ENCODE data around the gene KRTAP10-11. TPM values are rescaled to one million over a fixed set of nuclear protein-coding genes. Genes with fewer than 3 reads are reported as not detected.

The KRTAP10-11 gene, protein sequence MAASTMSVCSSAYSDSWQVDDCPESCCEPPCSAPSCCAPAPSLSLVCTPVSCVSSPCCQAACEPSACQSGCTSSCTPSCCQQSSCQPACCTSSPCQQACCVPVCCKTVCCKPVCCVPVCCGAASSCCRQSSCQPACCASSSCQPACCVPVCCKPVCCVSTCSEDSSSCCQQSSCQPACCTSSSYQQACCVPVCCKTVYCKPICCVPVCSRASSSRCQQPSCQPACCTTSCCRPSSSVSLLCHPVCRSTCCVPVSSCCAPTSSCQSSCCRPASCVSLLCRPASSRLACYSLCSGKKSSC
- not detected in 5 replicates for total RNA-seq (2022; extraction: Qiagen RNA extraction)

DNA sequence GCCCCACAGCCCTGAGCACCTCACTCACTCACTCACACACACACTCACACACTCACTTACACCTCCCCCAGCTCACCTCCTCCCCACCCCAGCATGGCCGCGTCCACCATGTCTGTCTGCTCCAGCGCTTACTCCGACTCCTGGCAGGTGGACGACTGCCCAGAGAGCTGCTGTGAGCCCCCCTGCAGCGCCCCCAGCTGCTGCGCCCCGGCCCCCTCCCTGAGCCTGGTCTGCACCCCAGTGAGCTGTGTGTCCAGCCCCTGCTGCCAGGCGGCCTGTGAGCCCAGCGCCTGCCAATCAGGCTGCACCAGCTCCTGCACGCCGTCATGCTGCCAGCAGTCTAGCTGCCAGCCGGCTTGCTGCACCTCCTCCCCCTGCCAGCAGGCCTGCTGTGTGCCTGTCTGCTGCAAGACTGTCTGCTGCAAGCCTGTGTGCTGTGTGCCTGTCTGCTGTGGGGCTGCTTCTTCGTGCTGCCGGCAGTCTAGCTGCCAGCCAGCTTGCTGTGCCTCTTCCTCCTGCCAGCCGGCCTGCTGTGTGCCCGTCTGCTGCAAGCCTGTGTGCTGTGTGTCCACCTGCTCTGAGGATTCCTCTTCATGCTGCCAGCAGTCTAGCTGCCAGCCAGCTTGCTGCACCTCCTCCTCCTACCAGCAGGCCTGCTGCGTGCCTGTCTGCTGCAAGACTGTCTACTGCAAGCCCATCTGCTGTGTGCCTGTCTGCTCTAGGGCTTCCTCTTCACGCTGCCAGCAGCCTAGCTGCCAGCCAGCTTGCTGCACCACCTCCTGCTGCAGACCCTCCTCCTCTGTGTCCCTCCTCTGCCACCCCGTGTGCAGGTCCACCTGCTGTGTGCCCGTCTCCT is at the start of gene KRTAP10-11:
TSS of gene KRTAP10-11 (plus strand) at position 49 of the 856 bp plus-strand sequence. CDS start at position 94, 45 bp downstream.

DNA sequence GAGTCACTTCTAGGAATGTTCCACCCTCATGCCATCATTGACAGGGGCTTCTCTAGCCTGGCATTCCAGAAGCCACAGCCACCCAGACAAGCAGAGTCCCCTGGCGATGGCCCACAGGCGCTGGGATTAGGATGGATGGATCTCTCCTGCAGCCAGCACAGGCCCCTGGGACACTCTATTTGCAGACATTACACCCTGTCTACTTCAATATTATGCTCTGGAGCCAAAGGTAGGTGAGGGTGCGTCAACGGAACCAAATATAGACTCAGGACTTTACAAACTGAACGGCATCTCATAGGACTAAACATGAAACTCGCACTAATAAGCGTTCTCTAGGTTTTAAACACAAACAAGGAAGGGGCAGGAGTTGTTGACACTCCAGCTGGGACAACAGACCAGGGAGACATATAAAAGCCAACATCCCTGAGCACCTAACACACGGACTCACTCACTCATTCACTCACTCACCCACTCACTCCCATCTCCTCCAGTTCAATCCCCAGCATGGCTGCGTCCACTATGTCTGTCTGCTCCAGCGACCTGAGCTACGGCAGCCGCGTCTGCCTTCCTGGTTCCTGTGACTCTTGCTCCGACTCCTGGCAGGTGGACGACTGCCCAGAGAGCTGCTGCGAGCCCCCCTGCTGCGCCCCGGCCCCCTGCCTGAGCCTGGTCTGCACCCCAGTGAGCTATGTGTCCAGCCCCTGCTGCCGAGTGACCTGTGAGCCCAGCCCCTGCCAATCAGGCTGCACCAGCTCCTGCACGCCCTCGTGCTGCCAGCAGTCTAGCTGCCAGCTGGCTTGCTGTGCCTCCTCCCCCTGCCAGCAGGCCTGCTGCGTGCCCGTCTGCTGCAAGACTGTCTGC is 45.9 kb upstream of the KRTAP10-11 start, which contains the start of gene KRTAP10-7:
TSS of gene KRTAP10-7 (plus strand) at position 480 of the 861 bp plus-strand sequence. CDS start at position 505, 25 bp downstream.

DNA sequence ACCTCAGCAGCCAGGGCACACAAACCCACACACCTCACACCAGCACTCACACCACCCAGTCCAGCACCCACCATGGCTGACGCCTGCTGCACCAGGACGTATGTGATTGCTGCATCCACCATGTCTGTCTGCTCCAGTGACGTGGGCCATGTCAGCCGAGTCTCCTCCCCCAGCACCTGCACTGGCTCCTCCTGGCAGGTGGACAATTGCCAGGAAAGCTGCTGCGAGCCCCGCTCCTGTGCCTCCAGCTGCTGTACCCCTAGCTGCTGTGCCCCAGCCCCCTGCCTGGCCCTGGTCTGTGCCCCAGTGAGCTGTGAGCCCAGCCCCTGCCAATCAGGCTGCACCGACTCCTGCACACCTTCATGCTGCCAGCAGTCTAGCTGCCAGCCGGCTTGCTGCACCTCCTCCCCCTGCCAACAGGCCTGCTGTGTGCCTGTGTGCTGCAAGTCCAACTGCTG is 34.2 kb upstream of the KRTAP10-11 start, which contains the start of gene KRTAP10-8:
TSS of gene KRTAP10-8 (plus strand) at position 51 of the 458 bp plus-strand sequence. CDS start at position 73, 22 bp downstream.

DNA sequence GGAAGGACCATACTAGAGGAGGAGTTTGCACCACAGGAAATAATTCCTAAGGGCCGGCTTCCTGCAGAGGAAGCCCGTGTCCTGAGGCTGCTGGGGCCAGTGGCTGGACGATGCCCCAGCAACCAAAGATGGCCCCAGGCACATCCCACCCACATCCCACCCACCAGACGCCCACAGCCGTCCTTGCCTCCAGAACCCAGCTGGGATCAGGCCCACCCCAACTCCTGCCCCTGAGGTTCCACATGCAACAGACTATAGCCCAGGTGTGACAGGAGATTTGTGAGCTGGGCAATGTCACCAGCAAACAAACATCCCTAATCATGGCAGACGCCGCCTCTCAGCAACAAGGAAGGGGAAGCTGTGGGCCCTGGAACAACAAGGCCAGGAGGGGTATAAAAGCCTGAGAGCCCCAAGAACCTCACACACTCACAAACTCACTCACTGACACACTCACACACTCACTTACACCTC is 19.5 kb upstream of the KRTAP10-11 start, which contains the start of gene KRTAP10-9:
TSS of gene KRTAP10-9 (plus strand) at position 421 of the 471 bp plus-strand sequence. CDS start 79 bp downstream, outside the sequence.

DNA sequence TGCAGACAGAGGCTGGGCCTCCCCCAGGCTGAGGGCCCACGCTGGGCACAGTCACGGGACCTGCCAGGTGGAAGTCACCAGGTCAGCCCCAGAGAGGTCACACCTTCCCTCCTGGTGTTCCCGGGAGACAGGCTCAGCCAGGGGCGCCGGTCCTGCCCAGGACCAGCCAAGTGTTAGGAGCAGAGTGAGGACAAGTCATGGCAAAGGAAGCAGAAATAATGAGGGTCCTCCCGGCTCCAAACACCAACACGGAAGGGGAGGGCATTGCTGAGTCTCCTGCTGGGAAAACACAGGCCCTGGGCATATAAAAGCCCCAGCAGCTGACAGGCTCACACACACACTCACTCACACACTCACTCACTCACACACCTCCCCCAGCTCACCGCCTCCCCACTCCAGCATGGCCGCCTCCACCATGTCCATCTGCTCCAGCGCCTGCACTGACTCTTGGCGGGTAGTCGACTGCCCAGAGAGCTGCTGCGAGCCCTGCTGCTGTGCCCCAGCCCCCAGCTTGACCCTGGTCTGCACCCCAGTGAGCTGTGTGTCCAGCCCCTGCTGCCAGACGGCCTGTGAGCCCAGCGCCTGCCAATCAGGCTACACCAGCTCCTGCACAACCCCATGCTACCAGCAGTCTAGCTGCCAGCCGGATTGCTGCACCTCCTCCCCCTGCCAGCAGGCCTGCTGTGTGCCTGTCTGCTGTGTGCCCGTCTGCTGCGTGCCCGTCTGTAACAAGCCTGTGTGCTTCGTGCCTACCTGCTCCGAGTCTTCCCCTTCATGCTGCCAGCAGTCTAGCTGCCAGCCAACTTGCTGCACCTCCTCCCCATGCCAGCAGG is 9.0 kb upstream of the KRTAP10-11 start, which contains the start of gene KRTAP10-10:
TSS of gene KRTAP10-10 (plus strand) at position 339 of the 833 bp plus-strand sequence. CDS start at position 401, 62 bp downstream.

DNA sequence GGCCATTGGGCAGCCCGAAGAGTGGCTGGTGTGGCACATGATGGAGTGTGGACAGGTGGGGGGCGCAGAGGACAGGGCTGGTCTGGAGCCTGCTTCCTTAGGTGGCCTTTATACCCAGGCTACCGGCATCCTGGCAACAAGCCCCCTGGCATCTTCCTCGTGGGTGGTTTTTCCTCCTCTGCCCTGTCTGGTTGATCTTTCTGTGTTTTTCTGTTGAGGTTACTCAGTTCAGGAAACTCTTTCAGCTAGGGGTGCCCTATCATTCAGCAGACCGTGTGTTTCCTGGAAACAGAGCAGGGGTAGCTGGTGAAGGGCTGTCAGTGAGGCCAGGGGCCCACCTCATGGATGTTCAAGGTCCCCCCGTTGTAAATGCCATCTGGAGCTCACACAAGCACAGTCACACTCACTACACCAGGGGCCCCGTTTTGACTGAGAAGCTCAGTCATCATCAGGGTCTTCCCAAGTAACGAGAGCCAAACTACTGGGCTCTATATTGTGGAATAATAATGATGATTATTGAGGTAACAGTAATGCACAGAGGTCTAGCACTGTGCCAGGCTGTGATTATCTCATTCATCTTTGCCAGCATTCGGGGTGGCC is 8.5 kb downstream of the KRTAP10-11 start, which contains the start of gene KRTAP12-4:
TSS of gene KRTAP12-4 (minus strand) at position 84 of the 600 bp plus-strand sequence. CDS start at position 39, 45 bp downstream.

DNA sequence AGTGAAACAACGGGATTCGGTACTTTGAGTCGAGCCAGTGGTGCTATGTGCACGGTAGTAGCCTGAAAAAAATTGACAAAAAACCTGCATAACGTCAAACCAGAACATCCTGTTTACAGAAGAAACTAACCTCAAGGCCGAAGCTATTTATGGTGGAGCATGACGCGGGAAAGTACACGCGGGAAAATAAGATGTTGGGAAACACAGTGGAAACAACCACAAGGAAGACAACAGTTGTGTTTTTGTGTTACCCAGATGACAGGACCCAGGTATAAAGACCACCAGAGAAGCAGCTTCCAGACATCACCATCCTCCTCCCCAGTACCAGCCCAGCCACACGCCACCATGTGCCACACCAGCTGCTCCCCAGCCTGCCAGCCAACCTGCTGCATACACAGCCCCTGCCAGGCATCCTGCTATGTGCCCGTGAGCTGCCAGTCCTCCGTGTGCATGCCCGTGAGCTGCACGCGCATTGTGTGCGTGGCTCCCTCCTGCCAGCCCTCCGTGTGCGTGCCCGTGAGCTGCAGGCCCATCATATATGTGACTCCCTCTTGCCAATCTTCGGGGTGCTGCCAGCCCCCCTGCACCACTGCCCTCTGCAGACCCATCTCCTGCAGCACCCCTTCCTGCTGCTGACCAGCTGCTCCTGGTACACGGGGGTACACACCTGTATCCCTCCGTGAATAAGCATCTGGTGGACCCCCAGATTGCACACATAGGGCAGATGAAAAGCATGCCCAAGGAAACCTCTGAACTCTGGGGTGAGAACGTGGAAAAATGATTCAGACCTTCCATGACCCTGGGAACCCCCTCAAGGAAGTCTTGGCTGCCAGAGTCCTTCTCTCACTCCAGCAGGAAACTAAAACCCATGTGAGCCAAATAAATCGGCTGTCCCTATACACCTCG is 11.7 kb downstream of the KRTAP10-11 start, which contains the start of gene KRTAP12-3:
TSS of gene KRTAP12-3 (plus strand) at position 298 of the 906 bp plus-strand sequence. CDS start at position 346, 48 bp downstream.

DNA sequence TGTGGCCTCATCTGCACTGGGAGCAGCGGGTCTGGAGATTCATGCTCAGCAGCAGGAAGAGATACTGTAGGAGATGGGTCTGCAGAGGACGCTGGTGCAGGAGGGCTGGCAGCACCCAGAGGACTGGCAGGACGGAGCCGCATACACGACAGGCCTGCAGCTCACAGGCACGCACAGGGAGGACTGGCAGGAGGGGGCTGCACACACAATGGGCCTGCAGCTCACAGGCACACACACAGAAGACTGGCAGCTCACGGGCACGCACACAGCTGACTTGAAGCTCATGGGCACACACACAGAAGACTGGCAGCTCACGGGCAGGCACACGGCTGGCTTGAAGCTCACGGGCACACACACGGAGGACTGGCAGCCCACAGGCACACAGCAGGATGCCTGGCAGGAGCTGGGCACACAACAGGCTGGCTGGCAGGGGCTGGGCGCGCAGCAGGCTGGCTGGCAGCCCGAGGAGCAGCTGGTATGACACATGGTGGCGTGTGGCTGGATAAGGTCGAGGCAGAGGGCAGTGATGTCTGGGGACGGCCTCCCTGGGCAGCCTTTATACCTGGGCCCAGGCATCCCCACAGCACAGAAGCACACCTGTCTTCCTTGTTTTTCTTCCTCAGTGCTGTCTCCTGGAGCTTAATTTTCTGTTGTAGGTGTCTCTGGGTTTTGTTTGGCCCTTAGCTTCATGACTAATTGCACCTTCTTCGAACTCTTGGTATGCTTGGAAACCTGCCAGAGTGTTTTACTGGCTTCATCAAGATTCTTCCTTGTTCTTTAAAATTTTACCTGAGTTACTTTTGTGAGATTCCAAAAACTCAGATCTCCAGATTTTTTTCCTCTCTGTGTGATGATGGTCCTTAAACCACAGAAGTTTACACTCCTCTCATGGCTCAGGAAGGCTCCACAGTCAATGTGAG is 20.4 kb downstream of the KRTAP10-11 start, which contains the start of gene KRTAP12-2:
TSS of gene KRTAP12-2 (minus strand) at position 527 of the 920 bp plus-strand sequence. CDS start at position 486, 41 bp downstream.

DNA sequence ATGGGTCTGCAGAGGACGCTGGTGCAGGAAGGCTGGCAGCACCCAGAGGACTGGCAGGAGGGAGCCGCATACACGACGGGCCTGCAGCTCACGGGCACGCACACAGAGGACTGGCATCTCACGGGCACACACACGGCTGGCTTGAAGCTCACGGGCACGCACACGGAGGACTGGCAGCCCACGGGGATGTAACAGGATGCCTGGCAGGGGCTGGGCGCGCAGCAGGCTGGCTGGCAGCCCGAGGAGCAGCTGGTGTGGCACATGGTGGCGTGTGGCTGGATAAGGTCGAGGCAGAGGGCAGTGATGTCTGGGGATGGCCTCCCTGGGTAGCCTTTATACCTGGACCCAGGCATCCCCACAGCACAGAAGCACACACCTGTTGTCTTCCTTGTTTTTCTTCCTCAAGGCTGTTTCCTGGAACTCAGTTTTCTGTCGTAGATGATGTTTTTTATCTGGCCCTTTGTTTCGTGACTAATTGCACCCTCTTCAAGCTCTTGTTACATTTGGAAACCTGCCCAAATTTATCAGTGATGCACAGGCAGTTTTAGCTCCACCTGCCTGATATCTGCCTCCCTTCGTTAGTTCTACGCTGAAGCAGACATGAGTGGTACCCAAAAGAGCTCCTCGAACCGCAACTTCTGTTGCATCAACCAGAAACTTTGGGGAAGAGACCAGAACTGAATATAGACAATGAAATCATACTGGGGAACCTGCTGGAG is 35.8 kb downstream of the KRTAP10-11 start, which contains the start of gene KRTAP12-1:
TSS of gene KRTAP12-1 (minus strand) at position 303 of the 719 bp plus-strand sequence. CDS start at position 263, 40 bp downstream.

Other genes with a start within 250 kb of the KRTAP10-11 start
- gene LRRC3, start 190.9 kb upstream of the KRTAP10-11 start, total RNA-seq (2022; extraction: Qiagen RNA extraction): 1.3 to 2.3 TPM (median 2.1 TPM) in 5 replicates
- gene KRTAP10-1, start 106.2 kb upstream of the KRTAP10-11 start, total RNA-seq (2022; extraction: Qiagen RNA extraction): not detected in 5 replicates
- not detected in 5 replicates for gene KRTAP10-2, start 94.9 kb upstream of the KRTAP10-11 start, total RNA-seq (2022; extraction: Qiagen RNA extraction)
- gene KRTAP10-3, start 87.6 kb upstream of the KRTAP10-11 start, total RNA-seq (2022; extraction: Qiagen RNA extraction): not detected in 5 replicates
- not detected in 5 replicates for gene KRTAP10-4, start 72.7 kb upstream of the KRTAP10-11 start, total RNA-seq (2022; extraction: Qiagen RNA extraction)
- gene KRTAP10-5, start 65.8 kb upstream of the KRTAP10-11 start, total RNA-seq (2022; extraction: Qiagen RNA extraction): not detected in 5 replicates
- not detected in 5 replicates for gene KRTAP10-6, start 53.9 kb upstream of the KRTAP10-11 start, total RNA-seq (2022; extraction: Qiagen RNA extraction)
- gene KRTAP10-7, start 45.8 kb upstream of the KRTAP10-11 start, total RNA-seq (2022; extraction: Qiagen RNA extraction): not detected in 5 replicates
- not detected in 5 replicates for gene KRTAP10-8, start 34.3 kb upstream of the KRTAP10-11 start, total RNA-seq (2022; extraction: Qiagen RNA extraction)
- not detected in 5 replicates for gene KRTAP10-9, start 19.3 kb upstream of the KRTAP10-11 start, total RNA-seq (2022; extraction: Qiagen RNA extraction)
- gene KRTAP10-10, start 9.1 kb upstream of the KRTAP10-11 start, total RNA-seq (2022; extraction: Qiagen RNA extraction): not detected in 5 replicates
- not detected in 5 replicates for gene KRTAP12-4, start 8.2 kb downstream of the KRTAP10-11 start, total RNA-seq (2022; extraction: Qiagen RNA extraction)
- not detected in 5 replicates for gene KRTAP12-3, start 11.5 kb downstream of the KRTAP10-11 start, total RNA-seq (2022; extraction: Qiagen RNA extraction)
- not detected in 5 replicates for gene KRTAP12-2, start 20.5 kb downstream of the KRTAP10-11 start, total RNA-seq (2022; extraction: Qiagen RNA extraction)
- not detected in 5 replicates for gene KRTAP12-1, start 35.7 kb downstream of the KRTAP10-11 start, total RNA-seq (2022; extraction: Qiagen RNA extraction)
- not detected in 5 replicates for gene KRTAP10-12, start 50.8 kb downstream of the KRTAP10-11 start, total RNA-seq (2022; extraction: Qiagen RNA extraction)
- gene TSPEAR, start 65.2 kb downstream of the KRTAP10-11 start, total RNA-seq (2022; extraction: Qiagen RNA extraction): not detected in 5 replicates
- 28.2 to 37.2 TPM (median 34.3 TPM) in 5 replicates for gene UBE2G2, start 155.4 kb downstream of the KRTAP10-11 start, total RNA-seq (2022; extraction: Qiagen RNA extraction)
- gene SUMO3, start 171.6 kb downstream of the KRTAP10-11 start, total RNA-seq (2022; extraction: Qiagen RNA extraction): 58.3 to 69.9 TPM (median 66.1 TPM) in 5 replicates
- 94.0 to 104 TPM (median 98.7 TPM) in 5 replicates for gene PTTG1IP, start 227.3 kb downstream of the KRTAP10-11 start, total RNA-seq (2022; extraction: Qiagen RNA extraction)